ENCODE measurements around the gene ZW10. TPM values are rescaled to one million over a fixed set of nuclear protein-coding genes. Genes with fewer than 3 reads are reported as not detected.

Gene ZW10
- total and polyA plus RNA-seq, 10 of the 15 experiments (the other 5 are each of a cell fraction or from before 2014, with no cell fraction given) = 5.4 to 32.0 (median 17.3) TPM

- TF ChIP-seq SMAD5 (IDR thresholded peaks at IDR 0.05; ENCODE audit: low read depth) = no peak
Measured at GRCh38 chr11:113685654-113686359, 87.7 kb downstream of the ZW10 start (continued).

GRCh38 chr11:113684496-113684895 lies 89.0 kb downstream of the ZW10 start:
- Histone ChIP-seq H2AFZ (ENCODE audit: control insufficient read depth, low read depth, low read length) (no peak overlapping the region), H3K79me2 (ENCODE audit: control insufficient read depth, insufficient read depth, low read length) (no peaks in the 10 kb centered on the region), H3K4me1 (ENCODE audit: control insufficient read depth, insufficient read depth, low read length) (no peaks in the 10 kb centered on the region; the same call in 1 of the 2 replicates), H4K20me1 (ENCODE audit: control insufficient read depth, insufficient read depth) (no peaks in the 10 kb centered on the region), H3K9ac (ENCODE audit: control insufficient read depth, insufficient read depth, low read length) (no peak overlapping the region), H3K27me3 (replicated peaks in 1 of 2; ENCODE audit: control insufficient read depth in 2 of 2, insufficient read depth in 2 of 2, low read length in 1 of 2) (no peaks in the 10 kb centered on the region; a peak in 2 of 4 replicates), H3K4me3 (no peak overlapping the region), H3K9me3 (replicated peaks; ENCODE audit: control insufficient read depth, insufficient read depth, low read length) (no peaks in the 10 kb centered on the region), H3K27ac (ENCODE audit: control insufficient read depth, insufficient read depth) (no peak overlapping the region), H3K4me2 (ENCODE audit: control insufficient read depth, insufficient read depth) (no peak overlapping the region), H3K36me3 (ENCODE audit: control insufficient read depth in 2 of 2, insufficient read depth in 2 of 2, low read length in 1 of 2) (no peaks in the 10 kb centered on the region)
- 26% methylated on average over 5 of the region's 5 CpGs for WGBS (ENCODE audit: insufficient coverage, insufficient replicate concordance, low lambda C conversion rate, missing lambda C conversion rate)
- no peak for ATAC-seq
- no peak for DNase-seq (ENCODE audit: low read depth, low spot score)
- ChIA-PET RAD21 (ENCODE audit: unreplicated experiment) (no interaction called here), POLR2A (no interaction called here), SMC1A (ENCODE audit: uncharacterized antibody, unreplicated experiment) (no interaction called here), CTCF (no interaction called here)
- intact Hi-C loops (cut with micrococcal nuclease; ENCODE audit: unreplicated experiment) (no loop called here), in situ Hi-C loops (cut with MboI) (no loop called here)
- BruUV-seq (replicated peaks) = no TSS peak
- no peak for FAIRE-seq
- no peak for TF ChIP-seq RAD21 (IDR thresholded peaks at IDR 0.05; ENCODE audit: insufficient read depth, low read depth, low read length)
- no peak for TF ChIP-seq NR2C2 (IDR thresholded peaks at IDR 0.05; ENCODE audit: borderline replicate concordance, control insufficient read depth, insufficient read length, low read depth)
- TF ChIP-seq, protein P1, sequence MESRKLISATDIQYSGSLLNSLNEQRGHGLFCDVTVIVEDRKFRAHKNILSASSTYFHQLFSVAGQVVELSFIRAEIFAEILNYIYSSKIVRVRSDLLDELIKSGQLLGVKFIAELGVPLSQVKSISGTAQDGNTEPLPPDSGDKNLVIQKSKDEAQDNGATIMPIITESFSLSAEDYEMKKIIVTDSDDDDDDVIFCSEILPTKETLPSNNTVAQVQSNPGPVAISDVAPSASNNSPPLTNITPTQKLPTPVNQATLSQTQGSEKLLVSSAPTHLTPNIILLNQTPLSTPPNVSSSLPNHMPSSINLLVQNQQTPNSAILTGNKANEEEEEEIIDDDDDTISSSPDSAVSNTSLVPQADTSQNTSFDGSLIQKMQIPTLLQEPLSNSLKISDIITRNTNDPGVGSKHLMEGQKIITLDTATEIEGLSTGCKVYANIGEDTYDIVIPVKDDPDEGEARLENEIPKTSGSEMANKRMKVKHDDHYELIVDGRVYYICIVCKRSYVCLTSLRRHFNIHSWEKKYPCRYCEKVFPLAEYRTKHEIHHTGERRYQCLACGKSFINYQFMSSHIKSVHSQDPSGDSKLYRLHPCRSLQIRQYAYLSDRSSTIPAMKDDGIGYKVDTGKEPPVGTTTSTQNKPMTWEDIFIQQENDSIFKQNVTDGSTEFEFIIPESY (IDR thresholded peaks at IDR 0.05) = no peak
- TF ChIP-seq MEF2B (IDR thresholded peaks at IDR 0.05; ENCODE audit: partially characterized antibody, poor library complexity, severe bottlenecking) = no peak
- no peak for TF ChIP-seq ZNF687 (IDR thresholded peaks at IDR 0.05)
- TF ChIP-seq HDAC2 (IDR thresholded peaks at IDR 0.05) = no peak

Measured in GM12878 (cell line).